ENCODE results near the gene ASMTL. TPM values are rescaled to one million over a fixed set of nuclear protein-coding genes. Genes with fewer than 3 reads are reported as not detected.

The ASMTL gene
- total and polyA plus RNA-seq, 2 experiments from 2014 or later: 53.7 to 61.2 TPM

DNA sequence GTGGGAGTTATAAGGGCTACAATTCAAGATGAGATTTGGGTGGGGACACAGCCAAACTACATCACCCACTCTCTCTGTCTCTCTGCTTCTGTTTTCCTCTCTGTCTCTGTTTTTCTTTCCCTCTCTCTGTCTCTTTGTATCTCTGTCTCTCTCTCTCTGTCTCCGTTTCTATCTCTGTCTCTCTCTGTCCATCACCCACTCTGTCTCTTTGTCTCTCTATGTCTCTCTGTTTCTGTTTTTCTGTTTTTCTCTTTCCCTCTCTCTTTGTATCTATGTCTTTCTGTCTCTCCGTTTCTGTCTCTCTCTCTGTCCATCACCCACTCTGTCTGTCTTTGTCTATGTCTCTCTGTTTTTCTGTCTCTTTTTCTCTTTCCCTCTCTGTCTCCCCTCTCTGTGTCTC, 90.8 kb downstream of the ASMTL start:
- Histone ChIP-seq H3K79me2 (replicated peaks; ENCODE audit: insufficient read depth) (no peaks in the 10 kb centered on the region), H3K4me2 (no peak overlapping the region), H4K20me1 (replicated peaks; ENCODE audit: insufficient read depth) (no peaks in the 10 kb centered on the region), H3K4me3 (no peak overlapping the region), H3K4me1 (ENCODE audit: insufficient read depth) (no peaks in the 10 kb centered on the region), H3K36me3 (ENCODE audit: insufficient read depth) (0 out of 2 replicates have a peak, but pooled peaks cover 10% of the 10 kb centered on the region), H3K9me2 (ENCODE audit: insufficient read depth) (no peaks in the 10 kb centered on the region), H3K27me3 (ENCODE audit: insufficient read depth) (no peaks in the 10 kb centered on the region), H3F3A (replicated peaks; ENCODE audit: low read depth) (no peaks in the 10 kb centered on the region), H2AFZ (no peak overlapping the region), H3K27ac (ENCODE audit: low read depth) (no peak overlapping the region)
- DNase-seq (ENCODE audit: low spot score) (no peak), ATAC-seq (no peak)
- peaks cover 40% of the 10 kb centered on the region for H3K9me3 Mint-ChIP-seq
- H3K27me3 Mint-ChIP-seq (ENCODE audit: insufficient read depth, low read depth, poor library complexity): peaks cover 8% of the 10 kb centered on the region
- H3K4me1 Mint-ChIP-seq: no peaks in the 10 kb centered on the region
- H3K4me3 Mint-ChIP-seq: no peak overlapping the region
- peaks cover 55% of the 10 kb centered on the region for H3K36me3 Mint-ChIP-seq (ENCODE audit: low read depth)
- TF ChIP-seq CREB1 (CRISPR knock-in tag; IDR thresholded peaks at IDR 0.05; ENCODE audit: low read depth) (no peak), ETS1 (IDR thresholded peaks at IDR 0.05) (no peak), POLR2AphosphoS5 (IDR thresholded peaks at IDR 0.05; ENCODE audit: low read depth) (no peak), REST (IDR thresholded peaks at IDR 0.05; ENCODE audit: unreplicated experiment) (no peak), CTCF (conservative IDR thresholded peaks at IDR 0.05; ENCODE audit: low read depth in 2 of 2) (no peak), EZH2 (IDR thresholded peaks at IDR 0.05; ENCODE audit: low read depth, unreplicated experiment) (no peak)
- TF ChIP-seq, protein P1, sequence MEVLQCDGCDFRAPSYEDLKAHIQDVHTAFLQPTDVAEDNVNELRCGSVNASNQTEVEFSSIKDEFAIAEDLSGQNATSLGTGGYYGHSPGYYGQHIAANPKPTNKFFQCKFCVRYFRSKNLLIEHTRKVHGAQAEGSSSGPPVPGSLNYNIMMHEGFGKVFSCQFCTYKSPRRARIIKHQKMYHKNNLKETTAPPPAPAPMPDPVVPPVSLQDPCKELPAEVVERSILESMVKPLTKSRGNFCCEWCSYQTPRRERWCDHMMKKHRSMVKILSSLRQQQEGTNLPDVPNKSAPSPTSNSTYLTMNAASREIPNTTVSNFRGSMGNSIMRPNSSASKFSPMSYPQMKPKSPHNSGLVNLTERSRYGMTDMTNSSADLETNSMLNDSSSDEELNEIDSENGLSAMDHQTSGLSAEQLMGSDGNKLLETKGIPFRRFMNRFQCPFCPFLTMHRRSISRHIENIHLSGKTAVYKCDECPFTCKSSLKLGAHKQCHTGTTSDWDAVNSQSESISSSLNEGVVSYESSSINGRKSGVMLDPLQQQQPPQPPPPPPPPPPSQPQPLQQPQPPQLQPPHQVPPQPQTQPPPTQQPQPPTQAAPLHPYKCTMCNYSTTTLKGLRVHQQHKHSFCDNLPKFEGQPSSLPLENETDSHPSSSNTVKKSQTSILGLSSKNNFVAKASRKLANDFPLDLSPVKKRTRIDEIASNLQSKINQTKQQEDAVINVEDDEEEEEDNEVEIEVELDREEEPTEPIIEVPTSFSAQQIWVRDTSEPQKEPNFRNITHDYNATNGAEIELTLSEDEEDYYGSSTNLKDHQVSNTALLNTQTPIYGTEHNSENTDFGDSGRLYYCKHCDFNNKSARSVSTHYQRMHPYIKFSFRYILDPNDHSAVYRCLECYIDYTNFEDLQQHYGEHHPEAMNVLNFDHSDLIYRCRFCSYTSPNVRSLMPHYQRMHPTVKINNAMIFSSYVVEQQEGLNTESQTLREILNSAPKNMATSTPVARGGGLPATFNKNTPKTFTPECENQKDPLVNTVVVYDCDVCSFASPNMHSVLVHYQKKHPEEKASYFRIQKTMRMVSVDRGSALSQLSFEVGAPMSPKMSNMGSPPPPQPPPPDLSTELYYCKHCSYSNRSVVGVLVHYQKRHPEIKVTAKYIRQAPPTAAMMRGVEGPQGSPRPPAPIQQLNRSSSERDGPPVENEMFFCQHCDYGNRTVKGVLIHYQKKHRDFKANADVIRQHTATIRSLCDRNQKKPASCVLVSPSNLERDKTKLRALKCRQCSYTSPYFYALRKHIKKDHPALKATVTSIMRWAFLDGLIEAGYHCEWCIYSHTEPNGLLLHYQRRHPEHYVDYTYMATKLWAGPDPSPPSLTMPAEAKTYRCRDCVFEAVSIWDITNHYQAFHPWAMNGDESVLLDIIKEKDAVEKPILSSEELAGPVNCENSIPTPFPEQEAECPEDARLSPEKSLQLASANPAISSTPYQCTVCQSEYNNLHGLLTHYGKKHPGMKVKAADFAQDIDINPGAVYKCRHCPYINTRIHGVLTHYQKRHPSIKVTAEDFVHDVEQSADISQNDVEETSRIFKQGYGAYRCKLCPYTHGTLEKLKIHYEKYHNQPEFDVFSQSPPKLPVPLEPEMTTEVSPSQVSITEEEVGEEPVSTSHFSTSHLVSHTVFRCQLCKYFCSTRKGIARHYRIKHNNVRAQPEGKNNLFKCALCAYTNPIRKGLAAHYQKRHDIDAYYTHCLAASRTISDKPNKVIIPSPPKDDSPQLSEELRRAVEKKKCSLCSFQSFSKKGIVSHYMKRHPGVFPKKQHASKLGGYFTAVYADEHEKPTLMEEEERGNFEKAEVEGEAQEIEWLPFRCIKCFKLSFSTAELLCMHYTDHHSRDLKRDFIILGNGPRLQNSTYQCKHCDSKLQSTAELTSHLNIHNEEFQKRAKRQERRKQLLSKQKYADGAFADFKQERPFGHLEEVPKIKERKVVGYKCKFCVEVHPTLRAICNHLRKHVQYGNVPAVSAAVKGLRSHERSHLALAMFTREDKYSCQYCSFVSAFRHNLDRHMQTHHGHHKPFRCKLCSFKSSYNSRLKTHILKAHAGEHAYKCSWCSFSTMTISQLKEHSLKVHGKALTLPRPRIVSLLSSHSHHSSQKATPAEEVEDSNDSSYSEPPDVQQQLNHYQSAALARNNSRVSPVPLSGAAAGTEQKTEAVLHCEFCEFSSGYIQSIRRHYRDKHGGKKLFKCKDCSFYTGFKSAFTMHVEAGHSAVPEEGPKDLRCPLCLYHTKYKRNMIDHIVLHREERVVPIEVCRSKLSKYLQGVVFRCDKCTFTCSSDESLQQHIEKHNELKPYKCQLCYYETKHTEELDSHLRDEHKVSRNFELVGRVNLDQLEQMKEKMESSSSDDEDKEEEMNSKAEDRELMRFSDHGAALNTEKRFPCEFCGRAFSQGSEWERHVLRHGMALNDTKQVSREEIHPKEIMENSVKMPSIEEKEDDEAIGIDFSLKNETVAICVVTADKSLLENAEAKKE (CRISPR knock-in tag; IDR thresholded peaks at IDR 0.05): no peak
- no peak overlapping the region for H3K27ac Mint-ChIP-seq

Measured in GM23338 (cell line).